ENCODE measurements around the gene FSTL4. TPM values are rescaled to one million over a fixed set of nuclear protein-coding genes. Genes with fewer than 3 reads are reported as not detected.

Gene FSTL4
- total RNA-seq, 2 donors from 2014 or later, result not detected

DNA sequence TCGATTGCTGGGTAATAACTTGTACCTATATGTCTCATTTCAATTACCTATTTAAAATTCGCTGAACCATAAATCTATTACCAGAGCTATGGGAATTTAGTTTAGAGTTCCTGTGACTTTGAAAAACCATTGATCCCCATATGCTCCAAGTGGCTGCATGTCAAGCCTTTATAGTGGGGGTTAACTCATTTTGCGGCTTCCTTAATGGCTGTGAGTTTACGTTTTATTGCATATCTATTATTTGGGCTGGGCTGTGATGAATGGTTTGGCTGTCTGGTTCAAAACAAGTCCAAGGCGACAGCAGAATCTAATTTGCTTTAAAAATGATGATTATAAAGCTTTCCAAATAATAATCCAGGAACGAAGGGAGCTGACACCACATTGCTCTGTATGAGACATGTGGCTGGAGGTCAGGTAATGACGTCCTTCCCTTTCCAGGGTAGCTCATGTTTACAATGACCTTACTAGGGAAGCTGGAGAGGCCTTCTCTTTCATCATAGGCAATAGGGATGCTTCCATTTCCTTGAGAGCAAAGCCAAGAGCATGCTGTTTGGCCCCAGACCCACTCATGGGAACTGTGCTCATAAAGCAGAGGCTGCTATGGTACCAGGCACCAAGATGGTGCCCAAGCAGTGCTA, 302.2 kb downstream of the FSTL4 start:
- H3K4me3 ChIP-seq, result no peak overlapping the region
- no peaks in the 10 kb centered on the region for H3K36me3 ChIP-seq
- TF ChIP-seq, protein P1, sequence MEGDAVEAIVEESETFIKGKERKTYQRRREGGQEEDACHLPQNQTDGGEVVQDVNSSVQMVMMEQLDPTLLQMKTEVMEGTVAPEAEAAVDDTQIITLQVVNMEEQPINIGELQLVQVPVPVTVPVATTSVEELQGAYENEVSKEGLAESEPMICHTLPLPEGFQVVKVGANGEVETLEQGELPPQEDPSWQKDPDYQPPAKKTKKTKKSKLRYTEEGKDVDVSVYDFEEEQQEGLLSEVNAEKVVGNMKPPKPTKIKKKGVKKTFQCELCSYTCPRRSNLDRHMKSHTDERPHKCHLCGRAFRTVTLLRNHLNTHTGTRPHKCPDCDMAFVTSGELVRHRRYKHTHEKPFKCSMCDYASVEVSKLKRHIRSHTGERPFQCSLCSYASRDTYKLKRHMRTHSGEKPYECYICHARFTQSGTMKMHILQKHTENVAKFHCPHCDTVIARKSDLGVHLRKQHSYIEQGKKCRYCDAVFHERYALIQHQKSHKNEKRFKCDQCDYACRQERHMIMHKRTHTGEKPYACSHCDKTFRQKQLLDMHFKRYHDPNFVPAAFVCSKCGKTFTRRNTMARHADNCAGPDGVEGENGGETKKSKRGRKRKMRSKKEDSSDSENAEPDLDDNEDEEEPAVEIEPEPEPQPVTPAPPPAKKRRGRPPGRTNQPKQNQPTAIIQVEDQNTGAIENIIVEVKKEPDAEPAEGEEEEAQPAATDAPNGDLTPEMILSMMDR (IDR thresholded peaks at IDR 0.05), result no peak
- no peak overlapping the region for H3K27ac ChIP-seq
- no peaks in the 10 kb centered on the region for H3K9me3 ChIP-seq
- no peaks in the 10 kb centered on the region for H3K4me1 ChIP-seq
- no peak for DNase-seq (ENCODE audit: low spot score)
- H3K27me3 ChIP-seq, result no peaks in the 10 kb centered on the region

DNA sequence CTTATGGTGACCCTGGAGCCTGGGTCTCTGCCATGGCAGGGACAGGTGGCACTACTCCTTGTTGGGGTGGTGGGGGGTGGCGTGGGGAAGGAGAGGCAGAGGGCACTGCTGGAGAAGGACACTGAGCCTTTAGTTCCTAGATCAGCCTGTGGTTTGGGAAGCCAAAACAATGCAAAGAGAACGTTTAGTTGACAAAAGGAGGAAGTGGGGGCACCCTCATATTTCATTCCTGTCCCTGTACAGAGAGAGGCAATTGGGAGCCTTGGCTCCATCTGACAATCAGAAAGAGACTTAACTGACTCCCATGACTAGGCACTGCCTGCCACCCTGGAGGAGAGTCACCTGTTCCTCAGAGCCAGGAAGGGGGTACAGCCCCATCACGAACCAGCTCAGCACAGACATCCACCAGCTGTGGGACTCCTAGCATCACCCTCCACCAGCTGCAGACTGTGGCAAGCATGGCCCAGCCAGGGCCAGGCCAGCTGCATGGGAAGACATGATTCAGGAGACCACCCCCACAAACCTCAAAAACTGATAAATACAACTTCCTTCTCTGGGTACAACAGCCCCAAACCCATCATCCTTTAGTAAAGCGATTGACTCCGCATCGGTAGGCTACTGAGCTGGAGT, 303.1 kb downstream of the FSTL4 start:
- Histone ChIP-seq H3K27ac (no peak overlapping the region), H3K27me3 (no peaks in the 10 kb centered on the region), H3K36me3 (no peaks in the 10 kb centered on the region), H3K4me1 (no peaks in the 10 kb centered on the region), H3K4me3 (no peak overlapping the region), H3K9me3 (no peaks in the 10 kb centered on the region)
- TF ChIP-seq, protein P1 (IDR thresholded peaks at IDR 0.05), result no peak
- no peak for DNase-seq (ENCODE audit: low spot score)

DNA sequence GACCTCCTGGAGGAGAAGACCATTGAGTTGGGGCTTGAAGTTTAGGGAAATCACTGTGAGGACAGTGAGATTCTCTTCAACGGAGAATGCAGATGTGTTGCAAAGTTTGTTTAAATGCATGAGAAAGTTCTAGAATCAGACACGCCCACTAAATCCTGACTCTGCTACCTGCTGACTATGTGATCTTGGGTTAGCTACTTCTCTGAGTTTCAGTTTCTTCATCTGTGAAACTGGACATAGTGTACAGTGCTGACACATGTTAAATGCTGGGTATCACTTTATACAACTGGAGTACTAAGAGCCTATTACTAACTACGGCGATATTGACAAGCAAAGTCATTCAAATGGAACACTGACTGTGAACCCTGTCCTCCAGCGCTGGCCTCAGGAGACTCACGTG, 305.1 kb downstream of the FSTL4 start:
- Histone ChIP-seq H3K36me3 (no peaks in the 10 kb centered on the region), H3K27me3 (no peaks in the 10 kb centered on the region), H3K9me3 (no peaks in the 10 kb centered on the region), H3K27ac (no peak overlapping the region), H3K4me1 (no peaks in the 10 kb centered on the region), H3K4me3 (no peak overlapping the region)
- no peak for DNase-seq (ENCODE audit: low spot score)
- TF ChIP-seq, protein P1 (IDR thresholded peaks at IDR 0.05), result no peak

DNA sequence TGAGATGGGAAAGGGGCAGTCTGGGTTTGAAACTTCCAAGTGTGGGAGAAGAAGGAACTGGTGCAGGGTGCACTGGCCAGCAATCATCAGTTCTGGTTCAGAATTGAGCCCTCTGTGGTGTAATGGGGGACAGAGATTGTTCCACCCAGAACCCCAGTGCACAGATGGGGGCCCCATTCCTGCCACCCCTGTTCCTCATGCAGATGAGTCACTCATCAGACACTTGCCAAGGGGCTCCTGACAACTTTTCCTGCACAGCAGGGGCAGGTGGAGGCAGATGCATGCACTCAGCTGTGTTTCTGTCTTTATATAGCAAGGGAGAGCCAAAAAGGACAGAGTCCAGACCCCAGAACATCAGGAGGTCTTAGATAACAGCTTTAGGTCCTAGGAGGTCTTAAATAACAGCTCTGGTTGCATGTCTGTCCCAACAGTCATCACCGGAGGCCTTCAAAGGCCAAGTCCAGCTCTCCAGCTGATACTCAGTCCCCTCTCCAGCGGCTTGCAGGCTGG, 307.6 kb downstream of the FSTL4 start:
- Histone ChIP-seq H3K36me3 (no peaks in the 10 kb centered on the region), H3K4me3 (no peak overlapping the region), H3K9me3 (no peaks in the 10 kb centered on the region), H3K27me3 (no peaks in the 10 kb centered on the region), H3K4me1 (no peaks in the 10 kb centered on the region), H3K27ac (no peak overlapping the region)
- TF ChIP-seq, protein P1 (IDR thresholded peaks at IDR 0.05), result no peak
- DNase-seq (ENCODE audit: low spot score), result no peak

DNA sequence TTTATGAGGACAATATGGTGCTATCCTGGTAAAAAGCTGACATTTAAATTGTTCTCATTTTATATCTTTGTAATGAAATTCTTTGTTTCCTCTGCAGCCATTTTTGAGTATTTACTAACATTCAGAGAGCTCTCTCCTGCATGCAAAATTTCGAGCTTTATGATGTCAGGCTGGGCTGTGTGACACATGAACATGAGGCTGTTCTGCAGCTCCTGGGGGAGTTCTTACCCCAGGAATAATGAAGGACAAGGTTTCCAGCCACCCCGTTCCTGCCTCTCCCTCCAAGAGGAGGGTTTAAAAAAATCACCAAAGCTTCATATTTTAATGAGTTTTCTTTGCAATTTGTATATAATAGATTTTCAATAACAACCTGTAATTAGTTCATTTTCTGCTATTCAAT, 308.2 kb downstream of the FSTL4 start:
- Histone ChIP-seq H3K4me3 (no peak overlapping the region), H3K36me3 (no peaks in the 10 kb centered on the region), H3K27ac (no peak overlapping the region), H3K27me3 (no peaks in the 10 kb centered on the region), H3K4me1 (no peaks in the 10 kb centered on the region), H3K9me3 (no peaks in the 10 kb centered on the region)
- TF ChIP-seq, protein P1 (IDR thresholded peaks at IDR 0.05), result no peak
- no peak for DNase-seq (ENCODE audit: low spot score)
